Endothelial cell of umbilical vein (primary cell): ENCODE results near the gene ANKRD44. TPM values are rescaled to one million over a fixed set of nuclear protein-coding genes. Genes with fewer than 3 reads are reported as not detected.

Experiments
- BruUV-seq: library from RNA; stranded (reverse); fragments of 400-500 nt; replicated peaks from 2 replicates; lab custom pipeline; 2021; lab: Mats Ljungman, UMichigan
- CTCF ChIA-PET: fragments of 300-600, 350-600 bp; sonication (Branson Sonifier 250); formaldehyde crosslinking; loops from one replicate; lab custom pipeline; 2021; ENCODE audit warnings: antibody characterized with exemption, inconsistent platforms; lab: Charles Lee
- POLR2A ChIA-PET: fragments of 300-600, 350-600 bp; sonication (Branson Sonifier 250); formaldehyde crosslinking; loops from one replicate; lab custom pipeline; 2021; ENCODE audit warnings: antibody characterized with exemption, inconsistent platforms; lab: Charles Lee
- DNase-seq: peaks from one replicate; pipeline ENCODE4 v3.0.0-alpha.2; 2011; ENCODE audit warnings: low read depth, low spot score
- FAIRE-seq: peaks from 2 replicates; lab custom pipeline; 2011; peaks lifted over from hg19 to GRCh38; lab: Jason Lieb, UNC
- H2AFZ ChIP-seq: 2 replicates; pipeline ENCODE4 v1.6.0; 2012; ENCODE audit warnings: low read depth, low read length, control low read depth, inconsistent platforms
- H3K27ac ChIP-seq: 2 replicates; pipeline ENCODE4 v1.5.1; 2011; ENCODE audit warnings: low read depth, mild to moderate bottlenecking, control low read depth, low read length, moderate library complexity; ENCODE audit not compliant: insufficient read depth
- H3K27me3 ChIP-seq, 2 experiments: 2 replicates each; pipeline versions ENCODE4 v1.6.0 to v1.6.1; 2011; ENCODE audit warnings: low read length in 2 of 2, mixed read lengths in 1 of 2; ENCODE audit not compliant: control insufficient read depth in 2 of 2, insufficient read depth in 2 of 2
- H3K36me3 ChIP-seq, 2 experiments: 2 replicates in 1 of 2; 3 replicates in 1 of 2; pipeline ENCODE4 v1.5.1; 2011; ENCODE audit warnings: low read length in 2 of 2, mild to moderate bottlenecking in 1 of 2, moderate library complexity in 1 of 2; ENCODE audit not compliant: control insufficient read depth in 2 of 2, insufficient read depth in 2 of 2; ENCODE audit errors: extremely low read depth in 1 of 2
- H3K4me1 ChIP-seq: 3 replicates; pipeline ENCODE4 v1.5.1; 2011; ENCODE audit warnings: mild to moderate bottlenecking, low read length; ENCODE audit not compliant: control insufficient read depth, insufficient read depth; ENCODE audit errors: extremely low read depth
- H3K4me2 ChIP-seq: 2 replicates; pipeline ENCODE4 v1.6.1; 2011; ENCODE audit warnings: low read length, control low read depth, mixed read lengths; ENCODE audit not compliant: insufficient read depth
- H3K4me3 ChIP-seq, 3 experiments: fragments of 200-600 bp in 1 of 3; sonication (generic), shearing (Covaris generic) in 1 of 3; replicated peaks in 1 of 3; 2 replicates each; pipeline ENCODE4 v1.5.1; 2011 to 2016; ENCODE audit warnings: control low read depth in 3 of 3, low read length in 3 of 3, mild to moderate bottlenecking in 2 of 3, inconsistent platforms in 1 of 3, low read depth in 1 of 3, moderate library complexity in 1 of 3; ENCODE audit not compliant: insufficient read depth in 1 of 3
- H3K79me2 ChIP-seq: 2 replicates; pipeline ENCODE4 v1.6.0; 2012; ENCODE audit warnings: low read length, inconsistent platforms; ENCODE audit not compliant: control insufficient read depth, insufficient read depth
- H3K9ac ChIP-seq: replicated peaks from 2 replicates; pipeline ENCODE3; 2011; ENCODE audit warnings: low read length, control low read depth; ENCODE audit not compliant: insufficient read depth; ENCODE audit errors: extremely low read depth
- H3K9me1 ChIP-seq: replicated peaks from 3 replicates; pipeline ENCODE4 v1.6.0; 2011; ENCODE audit warnings: mild to moderate bottlenecking, low read length; ENCODE audit not compliant: control insufficient read depth, insufficient read depth; ENCODE audit errors: extremely low read depth
- H3K9me3 ChIP-seq: replicated peaks from 2 replicates; pipeline ENCODE4 v1.5.1; 2012; ENCODE audit warnings: low read length, inconsistent platforms; ENCODE audit not compliant: control insufficient read depth, insufficient read depth
- H4K20me1 ChIP-seq: replicated peaks from 2 replicates; pipeline ENCODE3; 2011; ENCODE audit warnings: mild to moderate bottlenecking, low read length; ENCODE audit not compliant: control insufficient read depth, insufficient read depth; ENCODE audit errors: extremely low read depth
- CTCF ChIP-seq, 2 donors: IDR thresholded peaks; 1 replicate in 1 of 2; 2 replicates in 1 of 2; pipeline ENCODE4 v1.5.1; 2011; ENCODE audit warnings: low read length in 2 of 2, mild to moderate bottlenecking in 2 of 2, moderate library complexity in 2 of 2, control low read depth in 1 of 2, inconsistent platforms in 1 of 2, low read depth in 1 of 2; ENCODE audit not compliant: insufficient read depth in 1 of 2; ENCODE audit errors: extremely low read depth in 1 of 2
- EZH2 ChIP-seq: IDR thresholded peaks from 2 replicates; pipeline ENCODE4 v1.6.1; 2012; ENCODE audit warnings: borderline replicate concordance, low read depth, mild to moderate bottlenecking, moderate library complexity, low read length, inconsistent platforms; ENCODE audit not compliant: severe bottlenecking
- FOS ChIP-seq: IDR thresholded peaks from 2 replicates; pipeline ENCODE4 v1.6.1; 2011; ENCODE audit warnings: mild to moderate bottlenecking, low read length, moderate library complexity, borderline replicate concordance; ENCODE audit not compliant: insufficient read depth
- GATA2 ChIP-seq: IDR thresholded peaks from 2 replicates; pipeline ENCODE4 v1.7.0; 2011; ENCODE audit warnings: low read depth, mild to moderate bottlenecking, moderate library complexity, mixed read lengths, low read length; ENCODE audit not compliant: insufficient read length, insufficient read depth
- JUN ChIP-seq: IDR thresholded peaks from 2 replicates; pipeline ENCODE4 v1.6.1; 2011; ENCODE audit warnings: borderline replicate concordance, low read depth; ENCODE audit not compliant: insufficient read length, insufficient read depth
- MAX ChIP-seq: IDR thresholded peaks from 2 replicates; pipeline ENCODE4 v1.6.1; 2011; ENCODE audit not compliant: insufficient read depth, insufficient read length
- MYC ChIP-seq: IDR thresholded peaks from one replicate; pipeline ENCODE4 v1.6.1; 2011; ENCODE audit warnings: mild to moderate bottlenecking, low read depth, low read length
- POLR2A ChIP-seq: IDR thresholded peaks from 2 replicates; pipeline ENCODE4 v1.6.1; 2012; ENCODE audit warnings: low read depth, mild to moderate bottlenecking, control low read depth, low read length
- POLR2AphosphoS5 ChIP-seq: IDR thresholded peaks from 2 replicates; pipeline ENCODE4 v1.6.1; 2012; ENCODE audit warnings: low read depth, mild to moderate bottlenecking, control low read depth, low read length, moderate library complexity; ENCODE audit not compliant: insufficient read depth
- dilution Hi-C: fragments of 300-500 bp; cut with MboI; formaldehyde crosslinking; loops from one replicate; pipeline ENCODE4 v1.15.0; 2019; ENCODE audit warnings: low sequenced_read_pairs; ENCODE audit not compliant: extremely low pct_ligation_motif_present
- intact Hi-C: fragments of 100-400 bp; cut with micrococcal nuclease; formaldehyde crosslinking; loops from one replicate; pipeline ENCODE4 v1.10.0; 2022
- polyA plus RNA-seq, 4 experiments: library from polyadenylated mRNA; depleted of rRNA in 3 of 4; stranded (reverse) in 3 of 4; unstranded in 1 of 4; fragments of >200 nt; gene quantifications; 2 replicates each; pipeline versions ENCODE4 v1.2.1 to v1.2.3, GENCODE V29; 2011 to 2012; ENCODE audit warnings: missing spikeins in 1 of 4
- total RNA-seq: library from RNA; stranded (reverse); gene quantifications from 2 replicates; pipeline ENCODE4 v1.2.3, GENCODE V29; 2021

Gene ANKRD44
- total and polyA plus RNA-seq, 2 donors (not counting 3 experiments of a cell fraction or from before 2014, with no cell fraction given): 3.4 to 6.1 TPM

- Histone ChIP-seq H3K4me1 (no peaks in the 10 kb centered on the region), H3K9me3 (no peaks in the 10 kb centered on the region), H2AFZ (no peak overlapping the region), H3K9me1 (no peaks in the 10 kb centered on the region), H4K20me1 (no peaks in the 10 kb centered on the region), H3K79me2 (no peaks in the 10 kb centered on the region), H3K27me3 (no peaks in the 10 kb centered on the region), H3K4me2 (no peak overlapping the region), H3K4me3 (no peak overlapping the region), H3K36me3 (no peaks in the 10 kb centered on the region), H3K9ac (no peak overlapping the region), H3K27ac (no peak overlapping the region)
- TF ChIP-seq POLR2AphosphoS5: no peak
- TF ChIP-seq CTCF (IDR thresholded peaks at IDR 0.05; ENCODE audit: extremely low read depth in 1 of 2, insufficient read depth in 1 of 2, low read depth in 1 of 2, low read length in 2 of 2): no peak
- no peak for TF ChIP-seq GATA2
- TF ChIP-seq EZH2: no peak
- no peak for TF ChIP-seq MYC
- no peak for TF ChIP-seq FOS
- no peak for TF ChIP-seq POLR2A
- TF ChIP-seq MAX: no peak
- no peak for TF ChIP-seq JUN
- ChIA-PET POLR2A (no interaction called here), CTCF (no interaction called here)
- DNase-seq (no peak), FAIRE-seq (no peak)
- no TSS peak for BruUV-seq
- intact Hi-C loops: no loop called here
- dilution Hi-C loops: no loop called here
Observed at GRCh38 chr2:197298609-197299008, 12.0 kb downstream of the ANKRD44 start.
